ENCODE results near the gene INTS1.
"Not testable (repeated sequence)": the region's sequence is repeated elsewhere in the genome, so short reads cannot be mapped to it uniquely, and the experiment has no call there.

INTS1 gene

DNA sequence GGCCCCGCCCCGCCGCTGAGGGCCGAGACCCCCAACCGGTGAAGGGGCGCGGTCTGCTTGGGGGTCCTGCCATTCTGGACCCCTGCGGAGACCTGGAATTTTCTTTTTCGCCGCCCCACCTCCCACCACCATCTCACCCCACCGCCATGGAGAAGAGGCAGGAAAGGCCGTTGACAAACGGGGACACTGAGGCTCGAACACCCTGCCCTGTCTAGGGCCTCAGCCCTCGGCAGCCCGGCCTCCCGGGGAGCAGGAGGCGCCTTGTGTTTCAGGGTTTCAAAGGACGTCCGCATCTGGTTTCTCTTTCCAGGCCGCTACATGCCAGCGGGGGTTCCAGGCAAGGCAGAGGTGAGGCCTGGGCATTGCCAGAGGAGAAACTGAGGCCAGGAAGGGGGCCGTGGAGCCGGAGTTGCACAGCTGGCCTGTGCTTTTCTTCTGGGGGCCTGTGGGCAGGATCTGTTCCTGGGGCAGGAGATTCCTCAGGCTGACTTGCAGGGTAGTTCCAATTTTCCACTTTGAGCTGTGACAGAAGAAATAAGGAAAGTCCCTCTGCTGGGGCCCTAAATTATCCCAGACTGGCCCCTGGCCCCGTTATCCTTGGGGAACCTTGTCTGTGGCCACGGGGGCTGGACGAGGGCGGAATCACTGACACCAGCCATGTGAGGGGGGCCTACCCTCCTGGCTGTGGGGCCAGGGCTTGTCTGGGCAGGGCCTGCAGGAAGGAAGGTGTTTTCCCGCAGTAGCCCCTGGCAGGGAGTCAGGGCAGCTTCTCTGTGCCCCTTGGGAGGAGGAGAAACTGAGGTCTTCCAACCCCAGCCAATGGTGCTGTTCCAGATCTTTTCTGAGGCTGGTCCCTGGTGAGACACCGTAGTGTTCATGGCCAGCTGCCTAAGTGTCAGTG lies 44.0 kb downstream of the INTS1 start:
- DNase-seq: no peak

DNA sequence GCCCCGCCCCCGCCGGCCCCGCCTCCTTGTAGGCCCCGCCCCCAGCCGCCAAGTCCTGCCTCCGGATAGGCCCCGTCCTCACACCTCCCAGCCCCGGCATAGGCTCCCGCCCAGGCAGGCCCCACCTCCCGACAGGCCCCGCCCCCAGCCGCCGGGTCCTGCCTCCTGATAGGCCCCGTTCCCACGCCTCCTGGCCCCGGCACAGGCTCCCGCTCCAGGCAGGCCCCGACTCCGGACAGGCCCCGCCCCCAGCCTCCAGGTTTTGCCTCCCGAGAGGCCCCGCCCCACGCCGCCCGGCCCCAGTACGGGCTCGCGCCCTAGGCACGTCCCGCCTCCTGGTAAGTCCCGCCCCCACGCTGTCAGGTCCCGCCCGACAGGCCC lies 44.7 kb downstream of the INTS1 start:
- DNase-seq: peak; percentile 98

DNA sequence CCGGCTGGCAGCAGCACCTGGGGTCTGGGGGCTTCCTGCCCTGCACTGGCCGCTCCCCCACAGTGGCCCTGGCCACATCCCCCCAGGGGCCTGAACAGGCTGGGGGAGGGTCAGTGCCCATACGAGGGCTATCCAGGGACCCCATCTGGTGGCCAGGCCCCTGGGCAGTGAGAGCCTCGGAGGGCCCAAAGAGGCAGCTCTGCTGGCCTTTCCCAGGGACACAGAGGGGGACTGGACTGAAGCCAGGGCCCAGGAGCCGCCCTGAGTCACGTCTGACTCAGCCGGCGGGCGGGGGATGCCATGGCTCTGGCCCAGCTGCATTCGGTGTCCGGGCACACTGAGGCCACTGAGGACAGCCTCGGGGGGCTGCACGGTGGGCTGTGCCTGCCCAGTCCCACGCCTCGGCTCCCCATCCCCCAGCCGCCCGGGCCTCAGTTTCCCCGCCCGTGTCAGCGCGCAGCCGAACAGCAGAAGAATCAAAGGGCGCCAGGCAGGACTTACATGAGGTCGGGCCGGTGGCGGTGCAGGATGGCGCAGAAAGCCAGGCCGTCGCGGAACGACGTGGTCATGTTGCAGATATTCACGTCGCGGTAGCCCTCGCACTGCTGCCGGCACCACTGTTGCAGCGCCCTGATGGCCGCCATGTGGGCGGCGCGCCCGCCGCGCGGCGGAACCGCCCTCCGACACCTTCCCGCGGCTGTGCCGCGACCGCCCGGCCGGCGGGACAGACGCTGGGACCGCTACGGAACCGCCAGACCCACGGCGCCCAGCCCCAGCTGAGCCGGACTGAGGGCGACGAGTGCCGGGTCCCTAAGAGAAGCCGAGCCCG lies 45.3 kb downstream of the INTS1 start, which contains the start of gene MICALL2:
Gene MICALL2 (minus strand): TSS at position 788 of the 829 bp plus-strand sequence. CDS start 144 bp downstream, at position 644.
- DNase-seq: peak; percentile 56

DNA sequence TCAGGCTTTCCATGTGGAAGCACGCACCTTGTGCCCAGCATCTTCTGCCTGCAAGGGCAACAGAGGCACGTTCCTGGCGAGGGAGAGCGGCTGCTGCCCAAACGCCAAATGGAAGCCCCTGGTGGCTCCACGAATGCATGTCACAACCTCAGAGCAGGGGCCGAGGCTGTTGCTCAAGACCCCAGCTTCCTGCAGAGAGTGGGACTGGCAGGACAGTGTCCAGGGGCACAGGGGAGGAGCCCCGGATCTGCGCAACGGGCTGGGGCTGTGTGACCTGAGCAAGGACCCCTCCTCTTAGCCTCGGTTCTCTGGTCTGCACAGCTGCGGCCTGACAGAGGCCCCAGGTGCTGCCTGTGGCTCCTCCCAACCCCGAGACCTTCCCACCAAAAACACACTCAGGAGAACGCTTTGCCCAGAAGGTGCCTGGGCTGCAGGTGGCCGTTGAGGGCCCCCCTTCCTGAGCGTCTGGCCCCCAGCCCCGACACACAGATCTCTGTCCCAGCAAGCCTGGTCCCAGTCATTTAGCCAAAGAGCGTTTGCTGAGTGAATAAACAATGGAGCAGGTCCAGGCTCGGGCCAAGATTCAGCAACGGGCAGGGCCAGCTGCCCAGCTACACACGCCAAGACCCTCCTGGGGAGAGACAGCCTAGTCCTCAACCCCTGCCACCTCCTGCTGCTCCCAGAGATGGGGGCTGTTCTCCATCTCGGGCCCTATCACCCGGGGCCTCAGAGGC lies 46.1 kb downstream of the INTS1 start:
- no peak for DNase-seq

- no peak for DNase-seq
Measured at GRCh38 chr7:1457059-1457948, 46.9 kb downstream of the INTS1 start.

DNA sequence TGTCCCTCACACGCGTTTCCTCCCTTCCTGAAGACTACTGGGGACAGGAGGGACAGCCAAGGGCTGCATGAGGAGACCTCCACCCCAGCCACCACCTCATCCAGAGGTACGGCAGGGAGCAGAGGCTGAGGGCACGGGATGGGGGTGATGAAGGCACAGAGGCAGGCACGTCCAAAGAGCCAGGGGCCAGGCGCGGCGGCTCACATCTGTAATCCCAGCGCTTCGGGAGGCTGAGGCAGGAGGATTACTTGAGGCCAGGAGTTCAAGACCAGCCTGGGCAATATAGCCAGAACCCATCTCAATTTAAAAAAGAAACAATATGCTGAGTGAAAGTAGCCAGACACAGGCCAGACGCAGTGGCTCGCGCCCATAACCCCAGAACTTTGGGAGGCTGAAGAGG lies 48.2 kb downstream of the INTS1 start:
- DNase-seq: no peak

DNA sequence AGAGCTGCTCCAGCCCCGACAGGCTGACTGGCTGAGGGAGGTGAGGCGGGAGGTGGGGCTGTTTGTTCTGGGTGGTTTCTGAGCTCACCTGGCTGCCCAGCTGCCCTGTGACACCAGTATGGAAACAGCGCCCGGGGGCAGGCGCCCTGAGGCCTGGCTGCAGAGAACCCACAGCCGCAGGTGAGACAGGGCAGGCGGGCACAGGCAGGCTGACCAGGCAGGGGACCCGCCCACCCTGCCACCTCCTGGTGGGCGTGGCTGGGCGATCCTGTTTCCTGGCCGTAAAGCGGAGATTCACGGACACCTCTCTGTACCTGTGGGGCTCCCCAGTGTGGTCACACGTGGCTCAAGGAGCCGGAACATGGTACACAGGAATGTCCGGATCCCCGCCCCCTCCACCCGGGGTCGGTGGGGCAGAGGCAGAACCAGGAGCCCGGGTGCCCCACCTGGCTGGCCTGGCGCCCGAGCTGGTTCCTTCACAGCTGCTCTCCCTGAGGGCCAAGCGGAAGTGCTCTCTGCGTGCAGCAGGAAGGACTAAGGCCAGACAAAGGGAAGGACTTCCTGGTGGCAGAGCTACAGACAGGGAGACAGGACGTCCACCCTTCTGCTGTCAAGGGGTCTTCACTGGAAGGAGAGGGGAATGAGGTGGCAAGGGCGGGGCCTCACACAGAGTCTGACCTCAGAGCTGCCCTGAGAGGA lies 48.8 kb downstream of the INTS1 start:
- no peak for DNase-seq

DNA sequence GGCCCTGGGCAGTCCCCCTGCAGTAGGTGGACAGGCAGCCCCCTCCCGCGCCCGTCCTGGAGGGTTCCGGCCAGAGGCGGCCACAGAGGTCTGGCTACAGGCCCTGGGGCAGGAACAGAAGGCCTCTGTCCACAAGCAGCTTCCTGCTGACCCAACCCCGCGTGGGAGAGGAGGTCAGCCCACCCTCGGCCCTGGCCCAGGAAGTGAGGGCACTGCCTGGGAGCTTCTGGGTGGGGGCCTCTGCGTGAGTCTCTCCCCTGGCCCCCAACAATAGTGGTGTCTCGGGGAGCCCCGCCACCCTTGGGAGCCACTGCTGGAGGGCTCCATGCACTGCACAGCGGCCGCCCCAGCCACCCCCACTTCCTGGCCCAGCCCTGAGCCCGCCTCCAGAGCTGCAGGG lies 49.6 kb downstream of the INTS1 start:
- no peak for DNase-seq

- no peak for DNase-seq
Measured at GRCh38 chr7:1452205-1452604, 52.0 kb downstream of the INTS1 start.

DNA sequence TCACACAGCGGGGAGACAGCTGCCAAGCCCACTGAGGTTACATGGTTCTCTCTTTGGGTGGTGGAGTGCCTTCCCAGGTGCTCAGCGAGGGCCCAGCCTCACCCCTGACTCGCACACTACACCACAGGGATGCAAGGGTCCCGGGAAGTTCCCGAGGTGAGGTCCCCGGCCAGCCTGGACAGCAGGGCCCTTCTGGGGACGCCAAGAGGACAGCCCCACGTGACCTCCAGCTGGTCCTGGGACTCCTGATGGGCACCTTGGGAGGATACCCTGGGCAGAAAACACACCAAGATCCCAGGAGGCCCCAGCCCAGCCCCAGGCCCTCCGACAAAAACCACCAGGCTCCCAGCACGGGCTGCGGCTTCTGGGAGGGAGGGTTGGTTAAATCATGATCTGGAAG lies 53.2 kb downstream of the INTS1 start:
- DNase-seq: no peak

GRCh38 chr7:1450431-1450830 lies 53.8 kb downstream of the INTS1 start:
- no peak for DNase-seq

DNA sequence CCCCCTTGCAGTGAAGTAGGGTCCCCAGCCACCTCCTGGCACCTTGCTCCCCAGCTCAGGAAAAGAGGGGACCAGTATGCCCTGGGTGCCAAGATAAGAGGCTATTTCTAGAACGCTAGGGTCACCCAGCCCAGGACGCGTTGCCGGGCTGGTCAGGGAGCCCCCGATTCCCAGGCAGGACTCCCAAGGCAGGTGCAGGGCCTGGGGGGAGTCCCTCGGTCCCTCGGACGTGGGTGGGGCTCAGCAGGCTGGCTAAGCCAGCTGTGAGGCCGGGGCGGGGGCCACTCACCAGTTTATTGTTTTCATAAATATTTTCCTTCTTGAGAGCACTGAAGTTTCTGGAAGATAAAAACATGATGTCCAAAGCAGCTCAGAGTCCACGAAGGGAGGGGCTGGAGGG lies 54.2 kb downstream of the INTS1 start:
- DNase-seq: no peak

DNA sequence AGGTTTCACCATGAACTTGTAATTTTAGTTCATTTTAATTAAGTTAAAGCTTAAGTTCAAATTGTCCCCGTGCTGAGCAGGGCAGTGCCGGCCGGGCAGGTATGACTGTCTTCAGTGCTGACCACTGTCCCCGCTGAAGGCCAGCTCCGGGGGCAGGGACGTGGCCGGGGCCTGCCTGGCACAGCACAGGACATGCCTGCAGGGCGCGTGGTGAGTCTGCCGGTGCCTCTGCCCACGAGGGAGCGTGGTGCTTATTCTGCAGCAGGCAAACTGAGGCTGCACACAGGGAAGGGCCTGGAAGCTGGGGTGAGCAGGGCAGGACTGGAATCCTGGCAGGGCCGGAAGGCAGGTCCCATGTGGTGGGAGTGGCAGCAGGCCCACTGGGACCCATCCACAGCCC lies 54.7 kb downstream of the INTS1 start:
- DNase-seq: no peak

- no peak for DNase-seq
Measured at GRCh38 chr7:1448958-1449357, 55.2 kb downstream of the INTS1 start.

DNA sequence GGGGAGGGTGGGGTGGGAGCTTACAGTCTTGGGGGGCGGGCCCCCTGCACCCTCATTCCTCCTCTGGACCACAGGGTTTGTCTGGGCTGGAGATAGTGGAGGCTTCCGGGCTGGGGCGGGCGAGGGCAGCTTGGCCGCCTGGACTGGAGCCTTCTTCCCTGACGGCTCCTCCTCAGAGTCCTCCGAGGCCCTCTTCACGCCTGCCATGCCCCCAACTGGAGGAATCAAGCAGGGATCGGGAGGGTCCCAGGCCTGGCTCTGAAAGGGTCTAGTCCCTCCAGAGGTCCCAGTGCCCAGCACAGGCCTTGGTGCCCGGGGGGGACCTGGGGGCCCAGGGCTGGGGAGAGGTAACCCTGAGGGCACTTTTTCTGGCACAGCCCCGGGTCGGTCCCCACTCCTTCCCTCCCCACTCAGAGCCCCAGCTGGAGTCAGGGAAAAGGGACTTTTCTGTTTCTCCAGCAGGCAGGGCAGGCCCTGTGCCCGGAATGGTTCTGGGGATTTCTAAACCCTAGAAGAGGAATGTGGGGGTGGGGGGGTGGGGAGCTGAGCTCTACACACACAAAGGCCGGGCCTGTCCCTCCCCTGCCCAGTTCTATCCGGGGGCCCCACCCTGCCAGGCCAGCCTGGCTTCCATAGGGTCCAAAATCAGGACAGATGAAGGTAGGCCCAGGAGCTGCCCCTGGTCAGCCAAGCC lies 56.5 kb downstream of the INTS1 start:
- DNase-seq: no peak

DNA sequence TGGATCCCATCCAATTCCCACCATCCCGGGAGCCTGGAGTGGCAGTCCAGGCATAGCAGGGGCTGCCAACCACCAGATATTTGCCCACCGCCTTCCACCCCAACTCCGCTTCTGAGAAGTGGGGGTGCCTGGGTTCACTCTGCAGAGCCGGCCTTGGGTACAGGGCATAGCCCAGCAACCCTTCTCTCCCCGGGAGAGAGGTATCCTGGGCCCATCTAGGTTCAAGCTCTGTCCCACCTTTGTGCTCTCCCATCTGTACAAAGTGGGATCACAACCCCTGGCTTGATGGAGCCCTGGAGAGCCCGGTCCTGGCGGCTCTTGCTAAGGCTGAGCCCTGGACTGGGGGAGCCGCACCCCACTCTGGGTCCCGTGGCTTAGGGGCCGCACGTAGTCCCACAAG lies 57.1 kb downstream of the INTS1 start:
- DNase-seq: no peak

GRCh38 chr7:1446620-1447032 lies 57.6 kb downstream of the INTS1 start:
- DNase-seq: no peak

- DNase-seq: not testable (repeated sequence)
Measured at GRCh38 chr7:1446026-1446425, 58.2 kb downstream of the INTS1 start.

- no peak for DNase-seq
Measured at GRCh38 chr7:1445341-1445740, 58.8 kb downstream of the INTS1 start.

- DNase-seq: no peak
Measured at GRCh38 chr7:1444925-1445322, 59.3 kb downstream of the INTS1 start.
